Activated naive CD8-positive, alpha-beta T cell treated with anti-CD3 and anti-CD28 coated beads for 36 hours (primary cell): ENCODE measurements around the gene ABAT. TPM values are rescaled to one million over a fixed set of nuclear protein-coding genes. Genes with fewer than 3 reads are reported as not detected.

ENCODE experiments used
- DNase-seq: peaks from one replicate; pipeline ENCODE4 v3.0.0; 2021
- H3K27ac Mint-ChIP-seq: one replicate; pipeline ENCODE4 v1.8.0; 2022; ENCODE audit warnings: mild to moderate bottlenecking, moderate library complexity, mixed read lengths
- H3K27me3 Mint-ChIP-seq: one replicate; pipeline ENCODE4 v1.8.0; 2022; ENCODE audit warnings: mild to moderate bottlenecking, mixed read lengths
- H3K36me3 Mint-ChIP-seq: one replicate; pipeline ENCODE4 v1.8.0; 2021; ENCODE audit warnings: mild to moderate bottlenecking, mixed read lengths
- H3K4me1 Mint-ChIP-seq: one replicate; pipeline ENCODE4 v1.8.0; 2021; ENCODE audit warnings: mixed read lengths
- H3K4me3 Mint-ChIP-seq: one replicate; pipeline ENCODE4 v1.8.0; 2022; ENCODE audit warnings: mild to moderate bottlenecking, moderate library complexity, mixed read lengths
- H3K9me3 Mint-ChIP-seq: one replicate; pipeline ENCODE4 v1.8.0; 2022; ENCODE audit warnings: mixed read lengths
- total RNA-seq, 2 experiments: library from RNA; stranded (reverse); gene quantifications; one replicate each; pipeline ENCODE4 v1.2.3, GENCODE V29; 2021

ABAT gene
- total RNA-seq, 2 experiments from 2014 or later = 4.1 to 4.8 TPM

DNA sequence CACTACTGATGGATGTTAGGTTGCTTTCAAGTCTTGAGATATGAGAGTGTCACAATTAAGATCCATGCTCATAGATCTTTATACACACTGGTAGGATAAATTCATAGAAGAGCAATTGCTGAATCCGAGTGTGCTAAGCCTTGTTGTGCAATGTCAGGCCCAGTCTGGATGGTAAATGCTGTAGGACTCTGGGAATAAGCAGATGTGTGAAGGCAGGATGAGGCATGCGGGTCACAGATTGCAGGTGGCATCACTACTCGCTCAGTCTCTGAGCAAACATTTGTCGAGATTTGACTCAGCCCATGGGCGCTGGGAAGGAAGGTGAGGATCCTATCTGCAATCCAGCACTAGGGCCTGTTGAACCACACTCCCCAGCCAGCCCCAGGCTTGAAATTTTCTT is 82.3 kb downstream of the ABAT start:
- Mint-ChIP-seq H3K27ac (no peak overlapping the region), H3K9me3 (no peaks in the 10 kb centered on the region), H3K4me3 (no peak overlapping the region), H3K36me3 (no peaks in the 10 kb centered on the region), H3K27me3 (no peaks in the 10 kb centered on the region), H3K4me1 (no peaks in the 10 kb centered on the region)
- DNase-seq = no peak

DNA sequence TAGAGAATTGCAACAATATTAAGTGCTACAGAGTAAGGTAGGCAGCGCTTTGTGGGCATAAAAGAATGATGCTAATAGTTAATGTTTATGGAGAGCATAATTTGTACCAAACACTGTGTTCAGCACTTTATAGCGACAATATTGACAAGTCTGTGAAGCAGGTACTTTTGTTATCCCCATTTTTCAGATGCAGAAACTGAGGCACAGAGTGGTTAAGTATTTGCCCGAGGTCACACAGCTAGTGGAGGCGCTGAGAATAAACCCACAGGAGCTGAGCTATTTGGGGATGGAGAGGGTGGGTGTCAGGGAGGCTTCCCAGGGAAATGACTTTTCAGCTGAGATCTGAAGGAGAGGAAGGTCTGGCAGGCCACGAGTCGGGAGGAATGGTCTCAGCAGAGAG is 83.6 kb downstream of the ABAT start:
- Mint-ChIP-seq H3K4me1 (no peaks in the 10 kb centered on the region), H3K9me3 (no peaks in the 10 kb centered on the region), H3K4me3 (no peak overlapping the region), H3K27ac (no peak overlapping the region), H3K36me3 (no peaks in the 10 kb centered on the region), H3K27me3 (no peaks in the 10 kb centered on the region)
- DNase-seq = no peak

DNA sequence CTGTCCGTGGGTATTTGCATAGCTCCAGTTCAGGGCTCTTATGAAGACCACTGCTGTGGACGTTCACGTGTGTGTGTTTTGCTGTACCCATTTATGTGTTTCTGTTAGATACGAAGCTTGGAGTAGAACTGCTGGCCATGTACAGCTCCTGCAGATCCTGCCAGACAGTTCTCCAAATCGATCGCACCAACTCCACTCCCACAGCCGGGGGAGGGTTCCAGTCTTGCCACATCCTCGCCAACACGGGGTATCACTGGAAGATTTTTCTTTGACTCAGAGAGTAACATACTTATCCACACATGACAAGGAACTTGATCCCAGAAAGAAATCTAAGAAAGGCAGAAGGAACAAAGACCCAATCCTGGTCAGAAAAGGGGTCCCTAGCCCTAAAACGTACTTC is 85.6 kb downstream of the ABAT start:
- H3K27ac Mint-ChIP-seq = no peak overlapping the region
- H3K9me3 Mint-ChIP-seq = no peaks in the 10 kb centered on the region
- DNase-seq = no peak
- no peaks in the 10 kb centered on the region for H3K4me1 Mint-ChIP-seq
- no peak overlapping the region for H3K4me3 Mint-ChIP-seq
- H3K36me3 Mint-ChIP-seq = no peaks in the 10 kb centered on the region
- H3K27me3 Mint-ChIP-seq = no peaks in the 10 kb centered on the region

DNA sequence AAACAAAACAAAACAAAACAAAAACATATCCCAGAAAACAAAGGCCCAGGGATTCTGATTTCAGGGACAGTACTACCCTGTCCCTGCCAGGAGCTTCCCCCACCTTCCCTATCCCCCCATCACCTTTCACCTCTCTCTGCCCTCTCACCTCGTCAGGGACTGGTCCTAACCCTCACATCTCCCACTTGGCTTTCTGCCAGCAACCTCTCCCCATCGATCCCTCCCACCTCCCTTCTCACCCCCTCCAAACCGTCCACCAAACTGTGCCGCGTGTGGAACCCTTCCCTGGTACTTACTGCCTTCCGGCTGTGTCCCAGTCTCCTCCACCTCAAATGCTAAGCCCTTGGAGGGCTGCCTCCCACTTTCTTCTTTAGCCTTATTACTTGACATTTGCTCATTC is 86.7 kb downstream of the ABAT start:
- H3K27me3 Mint-ChIP-seq = no peaks in the 10 kb centered on the region
- H3K36me3 Mint-ChIP-seq = no peaks in the 10 kb centered on the region
- H3K9me3 Mint-ChIP-seq = no peaks in the 10 kb centered on the region
- H3K4me1 Mint-ChIP-seq = no peaks in the 10 kb centered on the region
- DNase-seq = no peak
- no peak overlapping the region for H3K4me3 Mint-ChIP-seq
- no peak overlapping the region for H3K27ac Mint-ChIP-seq

DNA sequence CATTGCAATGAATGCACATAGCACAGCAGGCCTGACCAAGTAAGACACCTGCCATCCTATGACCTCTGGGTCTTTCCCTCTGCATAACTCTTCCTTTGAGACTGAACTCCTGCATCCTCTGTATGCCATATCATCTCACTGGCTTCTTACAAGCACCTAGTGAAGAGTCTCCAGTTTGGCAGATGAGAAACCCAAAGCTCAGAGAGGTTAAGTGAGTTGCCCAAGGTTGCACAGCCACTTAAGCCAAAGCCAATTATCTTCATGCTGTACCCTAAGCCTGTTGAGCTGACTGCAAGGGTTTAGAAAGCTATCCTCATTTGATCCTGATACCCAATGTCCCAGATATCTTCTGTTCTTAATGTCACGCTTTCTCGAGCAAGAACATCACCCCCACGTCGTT is 87.8 kb downstream of the ABAT start:
- H3K4me3 Mint-ChIP-seq = no peak overlapping the region
- no peaks in the 10 kb centered on the region for H3K36me3 Mint-ChIP-seq
- H3K27ac Mint-ChIP-seq = no peak overlapping the region
- H3K9me3 Mint-ChIP-seq = no peaks in the 10 kb centered on the region
- H3K4me1 Mint-ChIP-seq = no peaks in the 10 kb centered on the region
- no peak for DNase-seq
- no peaks in the 10 kb centered on the region for H3K27me3 Mint-ChIP-seq

DNA sequence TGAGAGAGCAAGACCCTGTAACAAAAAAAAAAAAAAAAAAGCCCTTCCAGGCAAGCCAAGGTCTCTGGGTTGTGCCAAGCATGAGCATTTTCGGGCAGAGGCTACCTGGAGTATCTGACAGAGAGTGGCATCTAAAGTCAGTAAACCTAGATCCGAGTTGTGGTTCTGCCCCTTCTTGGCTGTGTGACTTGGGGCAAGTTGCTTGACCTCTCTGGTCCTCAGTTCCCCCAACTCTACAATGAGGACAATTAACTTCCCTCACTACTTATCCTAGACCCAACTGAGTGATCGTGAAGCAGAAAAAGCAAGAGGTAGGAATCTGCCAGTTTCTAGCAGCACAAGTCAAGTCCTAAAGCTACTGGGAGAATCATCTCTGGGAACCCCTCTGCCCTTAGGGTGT is 88.7 kb downstream of the ABAT start:
- DNase-seq = no peak
- Mint-ChIP-seq H3K4me1 (no peaks in the 10 kb centered on the region), H3K27ac (no peak overlapping the region), H3K9me3 (no peaks in the 10 kb centered on the region), H3K27me3 (no peaks in the 10 kb centered on the region), H3K36me3 (no peaks in the 10 kb centered on the region), H3K4me3 (no peak overlapping the region)

DNA sequence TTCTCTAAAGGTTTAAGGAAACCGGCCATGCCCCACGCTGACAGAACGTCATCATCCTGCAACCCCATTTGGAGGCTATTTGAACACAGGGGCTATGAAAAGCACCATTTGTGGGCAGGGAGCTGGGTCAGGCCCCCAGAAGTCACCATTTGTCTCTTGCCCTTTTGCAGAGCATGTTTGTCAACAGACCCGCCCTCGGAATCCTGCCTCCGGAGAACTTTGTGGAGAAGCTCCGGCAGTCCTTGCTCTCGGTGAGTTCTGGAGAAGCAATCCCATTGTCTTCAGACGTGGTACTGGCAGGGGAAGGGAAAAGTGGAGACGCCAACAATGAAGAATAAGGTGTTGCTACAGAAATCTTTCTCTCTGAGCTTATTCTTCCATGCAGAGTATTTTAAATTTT is 89.5 kb downstream of the ABAT start:
- H3K27ac Mint-ChIP-seq = no peak overlapping the region
- H3K9me3 Mint-ChIP-seq = no peaks in the 10 kb centered on the region
- no peaks in the 10 kb centered on the region for H3K4me1 Mint-ChIP-seq

DNA sequence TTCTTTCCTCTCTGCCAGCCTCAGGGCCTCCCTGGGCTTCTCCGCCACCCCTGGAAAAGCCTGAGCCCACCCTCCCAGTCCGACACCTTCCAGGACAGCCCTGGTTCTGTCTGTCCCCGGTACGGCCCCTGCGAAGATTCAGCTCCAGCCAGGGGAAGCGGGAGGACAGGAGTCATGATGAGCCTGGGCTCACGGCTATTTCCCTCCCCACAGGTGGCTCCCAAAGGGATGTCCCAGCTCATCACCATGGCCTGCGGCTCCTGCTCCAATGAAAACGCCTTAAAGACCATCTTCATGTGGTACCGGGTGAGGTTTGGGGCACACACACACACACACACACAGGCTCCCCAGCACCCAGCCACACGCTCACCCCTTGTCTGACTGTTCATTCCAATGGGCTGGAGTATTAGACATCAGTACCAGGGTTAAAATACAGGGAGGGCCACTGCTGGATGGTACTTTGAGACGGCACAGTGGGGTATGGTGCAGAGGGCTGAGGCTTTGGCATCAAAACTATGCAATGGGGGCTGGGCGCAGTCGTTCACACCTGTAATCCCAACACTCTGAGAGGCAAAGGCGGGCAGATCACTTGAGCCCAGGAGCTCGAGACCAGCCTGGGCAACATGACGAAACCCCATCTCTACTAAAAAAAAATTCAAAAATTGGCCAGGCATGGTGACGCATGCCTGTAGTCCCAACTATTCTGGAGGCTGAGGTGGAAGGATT is 90.3 kb downstream of the ABAT start:
- H3K36me3 Mint-ChIP-seq = no peaks in the 10 kb centered on the region
- no peaks in the 10 kb centered on the region for H3K4me1 Mint-ChIP-seq
- no peaks in the 10 kb centered on the region for H3K27me3 Mint-ChIP-seq
- DNase-seq = no peak
- no peak overlapping the region for H3K4me3 Mint-ChIP-seq
- H3K27ac Mint-ChIP-seq = no peak overlapping the region
- no peaks in the 10 kb centered on the region for H3K9me3 Mint-ChIP-seq

More for the DNA sequence above, 89.5 kb downstream of the ABAT start:
- Mint-ChIP-seq H3K27me3 (no peaks in the 10 kb centered on the region), H3K36me3 (no peaks in the 10 kb centered on the region), H3K4me3 (no peak overlapping the region)
- no peak for DNase-seq

- Mint-ChIP-seq H3K9me3 (no peaks in the 10 kb centered on the region), H3K4me1 (no peaks in the 10 kb centered on the region), H3K27ac (no peak overlapping the region), H3K36me3 (no peaks in the 10 kb centered on the region), H3K27me3 (no peaks in the 10 kb centered on the region), H3K4me3 (no peak overlapping the region)
- DNase-seq = no peak
Observed at GRCh38 chr16:8767176-8767575, 92.8 kb downstream of the ABAT start.

GRCh38 chr16:8768283-8768682 is 93.9 kb downstream of the ABAT start:
- no peak for DNase-seq
- H3K36me3 Mint-ChIP-seq = no peaks in the 10 kb centered on the region
- no peaks in the 10 kb centered on the region for H3K9me3 Mint-ChIP-seq
- no peaks in the 10 kb centered on the region for H3K27me3 Mint-ChIP-seq
- no peaks in the 10 kb centered on the region for H3K4me1 Mint-ChIP-seq
- no peak overlapping the region for H3K27ac Mint-ChIP-seq
- H3K4me3 Mint-ChIP-seq = no peak overlapping the region

DNA sequence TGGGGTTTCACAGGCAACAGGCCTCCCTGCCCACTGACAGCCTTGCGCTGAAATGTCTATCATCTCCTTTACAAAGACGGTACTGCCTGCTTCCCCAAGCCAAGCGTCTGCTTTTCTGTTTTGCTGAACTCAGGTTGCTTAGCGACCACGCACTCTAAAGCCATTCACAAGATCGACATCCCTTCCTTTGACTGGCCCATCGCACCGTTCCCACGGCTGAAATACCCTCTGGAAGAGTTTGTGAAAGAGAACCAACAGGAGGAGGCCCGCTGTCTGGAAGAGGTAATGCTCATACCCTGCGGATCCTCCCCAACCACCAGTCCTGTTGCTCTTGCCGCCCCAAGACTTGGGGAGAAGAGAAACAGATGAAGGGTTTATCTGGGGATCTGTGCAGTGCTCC is 94.3 kb downstream of the ABAT start:
- H3K27me3 Mint-ChIP-seq = no peaks in the 10 kb centered on the region
- H3K4me3 Mint-ChIP-seq = no peak overlapping the region
- H3K4me1 Mint-ChIP-seq = no peaks in the 10 kb centered on the region
- no peak for DNase-seq
- H3K9me3 Mint-ChIP-seq = no peaks in the 10 kb centered on the region
- no peaks in the 10 kb centered on the region for H3K36me3 Mint-ChIP-seq
- no peak overlapping the region for H3K27ac Mint-ChIP-seq

- Mint-ChIP-seq H3K4me3 (no peak overlapping the region), H3K4me1 (no peaks in the 10 kb centered on the region), H3K27ac (no peak overlapping the region), H3K9me3 (peaks cover 2% of the 10 kb centered on the region), H3K27me3 (no peaks in the 10 kb centered on the region), H3K36me3 (peaks cover 8% of the 10 kb centered on the region)
- DNase-seq = no peak
Observed at GRCh38 chr16:8773537-8773936, 99.1 kb downstream of the ABAT start.

- Mint-ChIP-seq H3K36me3 (peaks cover 8% of the 10 kb centered on the region), H3K4me1 (no peaks in the 10 kb centered on the region), H3K27me3 (no peaks in the 10 kb centered on the region), H3K27ac (no peak overlapping the region), H3K4me3 (no peak overlapping the region), H3K9me3 (peaks cover 2% of the 10 kb centered on the region)
- no peak for DNase-seq
Observed at GRCh38 chr16:8774208-8774607, 99.8 kb downstream of the ABAT start.

GRCh38 chr16:8775359-8775758 is 100.9 kb downstream of the ABAT start:
- DNase-seq = no peak
- Mint-ChIP-seq H3K36me3 (peaks cover 8% of the 10 kb centered on the region), H3K4me3 (no peak overlapping the region), H3K27me3 (no peaks in the 10 kb centered on the region), H3K9me3 (peaks cover 2% of the 10 kb centered on the region), H3K27ac (no peak overlapping the region), H3K4me1 (no peaks in the 10 kb centered on the region)

GRCh38 chr16:8776129-8776584 is 101.7 kb downstream of the ABAT start:
- H3K36me3 Mint-ChIP-seq = peaks cover 8% of the 10 kb centered on the region
- H3K4me1 Mint-ChIP-seq = no peaks in the 10 kb centered on the region
- no peak overlapping the region for H3K4me3 Mint-ChIP-seq
- H3K27me3 Mint-ChIP-seq = no peaks in the 10 kb centered on the region
- H3K27ac Mint-ChIP-seq = no peak overlapping the region
- no peak for DNase-seq
- peaks cover 2% of the 10 kb centered on the region for H3K9me3 Mint-ChIP-seq

GRCh38 chr16:8777217-8777616 is 102.8 kb downstream of the ABAT start:
- no peaks in the 10 kb centered on the region for H3K4me1 Mint-ChIP-seq
- H3K36me3 Mint-ChIP-seq = peaks cover 8% of the 10 kb centered on the region
- H3K27me3 Mint-ChIP-seq = no peaks in the 10 kb centered on the region
- H3K27ac Mint-ChIP-seq = no peak overlapping the region
- peaks cover 2% of the 10 kb centered on the region for H3K9me3 Mint-ChIP-seq
- no peak for DNase-seq
- H3K4me3 Mint-ChIP-seq = no peak overlapping the region
